ENCODE results near the gene XPR1. TPM values are rescaled to one million over a fixed set of nuclear protein-coding genes. Genes with fewer than 3 reads are reported as not detected.
"Not testable (repeated sequence)": the region's sequence is repeated elsewhere in the genome, so short reads cannot be mapped to it uniquely, and the experiment has no call there.

XPR1 gene
- total and polyA plus RNA-seq, 2 experiments from 2014 or later: 4.9 to 15.6 TPM

DNA sequence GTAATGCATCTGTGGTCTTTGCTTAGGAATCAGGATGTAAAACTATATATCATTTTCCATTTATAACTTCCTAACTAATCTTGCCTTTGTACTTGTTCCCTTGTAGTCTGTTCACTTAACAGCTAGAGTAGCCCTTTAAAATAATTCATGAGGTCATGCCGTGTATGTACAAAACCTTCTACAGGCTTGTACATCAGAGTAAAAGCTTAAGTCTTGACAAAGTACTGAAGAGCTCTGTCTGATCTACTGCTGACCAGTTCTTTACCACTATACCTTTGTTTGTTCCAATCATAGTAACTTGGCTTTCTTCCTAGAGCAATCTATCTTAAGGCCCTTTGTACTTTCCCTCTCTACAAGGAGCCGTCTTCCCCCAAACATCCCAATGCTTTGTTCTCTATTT, 190.1 kb downstream of the XPR1 start:
- no peaks in the 10 kb centered on the region for H4K20me1 ChIP-seq (ENCODE audit: insufficient read depth)
- no peaks in the 10 kb centered on the region for H3K27me3 ChIP-seq (replicated peaks; ENCODE audit: insufficient read depth)
- no peaks in the 10 kb centered on the region for H3K9me3 ChIP-seq (ENCODE audit: low read depth)
- no peaks in the 10 kb centered on the region for H3K36me3 ChIP-seq (ENCODE audit: low read depth)
- no peaks in the 10 kb centered on the region for H3K9me2 ChIP-seq (ENCODE audit: insufficient read depth)
- H3K27ac ChIP-seq: no peak overlapping the region
- in situ Hi-C loops (cut with MboI): no loop called here
- H3K4me3 ChIP-seq: no peak overlapping the region
- no peak overlapping the region for H2AFZ ChIP-seq
- H3K4me1 ChIP-seq (ENCODE audit: insufficient read depth): no peaks in the 10 kb centered on the region
- no peaks in the 10 kb centered on the region for H3F3A ChIP-seq (ENCODE audit: insufficient read depth)
- TF ChIP-seq EZH2phosphoT487 (IDR thresholded peaks at IDR 0.05; ENCODE audit: insufficient read depth, low read depth): no peak
- TF ChIP-seq EZH2 (IDR thresholded peaks at IDR 0.05; ENCODE audit: insufficient read depth, poor library complexity, severe bottlenecking): no peak
- no peaks in the 10 kb centered on the region for H3K79me2 ChIP-seq (ENCODE audit: insufficient read depth)
- no peak for DNase-seq
- H3K9ac ChIP-seq: no peak overlapping the region
- no peak overlapping the region for H3K4me2 ChIP-seq (ENCODE audit: unreplicated experiment)
- WGBS, 2 experiments (ENCODE audit: low coverage in 1 of 2, low lambda C conversion rate in 2 of 2, missing lambda C conversion rate in 2 of 2): 99 to 100% methylated on average over 2 of the region's 2 CpGs

DNA sequence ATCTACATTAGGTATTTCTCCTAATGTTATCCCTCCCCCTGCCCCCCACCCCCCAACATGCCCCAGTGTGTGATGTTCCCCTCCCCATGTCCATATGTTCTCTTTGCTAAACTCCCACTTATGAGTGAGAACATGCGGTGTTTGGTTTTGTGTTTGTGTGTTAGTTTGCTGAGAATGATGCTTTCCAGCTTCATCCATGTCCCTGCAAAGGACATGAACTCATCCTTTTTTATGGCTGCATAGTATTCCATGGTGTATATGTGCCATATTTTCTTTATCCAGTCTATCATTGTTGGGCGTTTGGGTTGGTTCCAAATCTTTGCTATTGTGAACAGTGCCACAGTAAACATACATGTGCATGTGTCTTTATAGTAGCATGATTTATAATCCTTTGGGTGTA, 199.7 kb downstream of the XPR1 start:
- H2AFZ ChIP-seq; in situ Hi-C loops (cut with MboI); H3K9ac ChIP-seq; H3K9me3 ChIP-seq (ENCODE audit: low read depth); H3K27ac ChIP-seq; H3K36me3 ChIP-seq (ENCODE audit: low read depth); H3K27me3 ChIP-seq (replicated peaks; ENCODE audit: insufficient read depth); H3K4me2 ChIP-seq (ENCODE audit: unreplicated experiment); H3K4me3 ChIP-seq; DNase-seq; H3F3A ChIP-seq (ENCODE audit: insufficient read depth); H3K4me1 ChIP-seq (ENCODE audit: insufficient read depth); H3K9me2 ChIP-seq (ENCODE audit: insufficient read depth); H4K20me1 ChIP-seq (ENCODE audit: insufficient read depth); H3K79me2 ChIP-seq (ENCODE audit: insufficient read depth): not testable (repeated sequence)
- 82 to 94% methylated on average over 2 of the region's 2 CpGs for WGBS, 2 experiments (ENCODE audit: low coverage in 1 of 2, low lambda C conversion rate in 2 of 2, missing lambda C conversion rate in 2 of 2)

DNA sequence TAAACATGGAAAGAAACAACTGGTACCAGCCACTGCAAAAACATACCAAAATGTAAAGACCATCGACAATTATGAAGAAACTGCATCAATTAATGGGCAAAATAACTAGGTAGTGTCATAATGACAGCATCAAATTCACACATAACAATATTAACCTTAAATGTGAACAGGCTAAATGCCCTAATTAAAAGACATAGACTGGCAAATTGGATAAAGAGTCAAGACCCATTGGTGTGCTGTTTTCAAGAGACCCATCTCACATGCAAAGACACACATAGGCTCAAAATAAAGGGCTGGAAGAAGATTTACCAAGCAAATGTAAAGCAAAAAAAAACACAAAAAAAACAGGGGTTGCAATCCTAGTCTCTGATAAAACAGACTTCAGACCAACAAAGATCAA, 201.4 kb downstream of the XPR1 start:
- H3K4me2 ChIP-seq (ENCODE audit: unreplicated experiment); H3K79me2 ChIP-seq (ENCODE audit: insufficient read depth); H3K36me3 ChIP-seq (ENCODE audit: low read depth); H2AFZ ChIP-seq; H3K27me3 ChIP-seq (replicated peaks; ENCODE audit: insufficient read depth); DNase-seq; H3K27ac ChIP-seq; H3F3A ChIP-seq (ENCODE audit: insufficient read depth); H3K9ac ChIP-seq; H3K4me1 ChIP-seq (ENCODE audit: insufficient read depth); H3K9me3 ChIP-seq (ENCODE audit: low read depth); H3K4me3 ChIP-seq; in situ Hi-C loops (cut with MboI); H4K20me1 ChIP-seq (ENCODE audit: insufficient read depth); H3K9me2 ChIP-seq (ENCODE audit: insufficient read depth): not testable (repeated sequence)
- WGBS, 2 experiments (ENCODE audit: low coverage in 1 of 2, low lambda C conversion rate in 2 of 2, missing lambda C conversion rate in 2 of 2): 89 to 91% methylated on average over 1 of the region's 1 CpG

DNA sequence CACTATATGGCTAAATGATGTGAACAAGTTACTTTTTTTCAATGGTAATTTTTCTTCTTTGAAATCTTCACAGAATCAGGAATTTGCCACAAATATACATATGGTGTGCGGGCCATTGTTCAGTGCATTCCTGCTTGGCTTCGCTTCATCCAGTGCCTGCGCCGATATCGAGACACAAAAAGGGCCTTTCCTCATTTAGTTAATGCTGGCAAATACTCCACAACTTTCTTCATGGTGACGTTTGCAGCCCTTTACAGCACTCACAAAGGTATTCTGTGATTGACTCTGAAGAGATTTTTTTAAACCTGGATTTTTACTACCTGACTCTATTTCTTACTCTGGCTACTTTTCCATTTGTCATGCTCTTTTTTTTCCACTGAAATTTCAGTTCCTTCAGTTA, 204.6 kb downstream of the XPR1 start:
- 99% methylated on average over 6 of the region's 6 CpGs for WGBS, 2 experiments (ENCODE audit: low coverage in 1 of 2, low lambda C conversion rate in 2 of 2, missing lambda C conversion rate in 2 of 2)
- in situ Hi-C loops (cut with MboI): no loop called here
- Histone ChIP-seq H3K9ac (no peak overlapping the region), H3K27ac (no peak overlapping the region), H3F3A (ENCODE audit: insufficient read depth) (no peaks in the 10 kb centered on the region), H3K4me3 (no peak overlapping the region), H3K9me3 (ENCODE audit: low read depth) (no peaks in the 10 kb centered on the region), H3K4me2 (ENCODE audit: unreplicated experiment) (no peak overlapping the region), H2AFZ (no peak overlapping the region), H3K27me3 (replicated peaks; ENCODE audit: insufficient read depth) (no peaks in the 10 kb centered on the region), H3K9me2 (ENCODE audit: insufficient read depth) (no peaks in the 10 kb centered on the region), H4K20me1 (ENCODE audit: insufficient read depth) (no peaks in the 10 kb centered on the region), H3K4me1 (ENCODE audit: insufficient read depth) (no peaks in the 10 kb centered on the region), H3K79me2 (ENCODE audit: insufficient read depth) (no peaks in the 10 kb centered on the region), H3K36me3 (ENCODE audit: low read depth) (peaks cover 8% of the 10 kb centered on the region; the same call in 1 of the 2 replicates)
- no peak for TF ChIP-seq EZH2 (IDR thresholded peaks at IDR 0.05; ENCODE audit: insufficient read depth, poor library complexity, severe bottlenecking)
- no peak for TF ChIP-seq EZH2phosphoT487 (IDR thresholded peaks at IDR 0.05; ENCODE audit: insufficient read depth, low read depth)
- no peak for DNase-seq

DNA sequence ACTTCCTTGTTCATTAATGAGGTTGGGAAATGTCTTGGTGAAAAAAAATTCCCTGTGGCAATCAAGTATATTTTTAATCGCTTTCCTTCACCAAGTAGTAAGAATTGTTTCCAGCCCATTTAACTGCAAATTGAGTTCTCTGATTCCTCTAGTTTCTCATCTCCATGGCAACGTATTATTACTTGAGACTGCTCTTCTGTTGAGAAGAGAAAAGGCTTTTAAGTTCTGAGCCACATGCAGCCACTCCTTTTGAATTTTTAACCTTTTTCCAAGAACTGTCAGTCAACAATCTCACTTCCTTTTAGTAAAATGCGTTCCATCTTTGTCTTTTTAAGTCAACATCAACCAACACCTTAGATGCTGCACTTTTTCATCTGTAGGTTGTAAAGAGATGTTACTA, 205.2 kb downstream of the XPR1 start:
- TF ChIP-seq EZH2 (IDR thresholded peaks at IDR 0.05; ENCODE audit: insufficient read depth, poor library complexity, severe bottlenecking) (no peak), EZH2phosphoT487 (IDR thresholded peaks at IDR 0.05; ENCODE audit: insufficient read depth, low read depth) (no peak)
- H2AFZ ChIP-seq: no peak overlapping the region
- H3K79me2 ChIP-seq (ENCODE audit: insufficient read depth): no peaks in the 10 kb centered on the region
- H4K20me1 ChIP-seq (ENCODE audit: insufficient read depth): no peaks in the 10 kb centered on the region
- no peaks in the 10 kb centered on the region for H3K9me3 ChIP-seq (ENCODE audit: low read depth)
- H3K36me3 ChIP-seq (ENCODE audit: low read depth): peaks cover 8% of the 10 kb centered on the region; the same call in 1 of the 2 replicates
- H3K4me1 ChIP-seq (ENCODE audit: insufficient read depth): peaks cover 6% of the 10 kb centered on the region
- no peak overlapping the region for H3K9ac ChIP-seq
- H3K27me3 ChIP-seq (replicated peaks; ENCODE audit: insufficient read depth): no peaks in the 10 kb centered on the region
- no peaks in the 10 kb centered on the region for H3F3A ChIP-seq (ENCODE audit: insufficient read depth)
- H3K9me2 ChIP-seq (ENCODE audit: insufficient read depth): no peaks in the 10 kb centered on the region
- no peak overlapping the region for H3K27ac ChIP-seq
- WGBS, 2 experiments (ENCODE audit: low coverage in 1 of 2, low lambda C conversion rate in 2 of 2, missing lambda C conversion rate in 2 of 2): 74 to 82% methylated on average over 3 of the region's 3 CpGs
- in situ Hi-C loops (cut with MboI): no loop called here
- H3K4me3 ChIP-seq: no peak overlapping the region
- no peak for DNase-seq
- H3K4me2 ChIP-seq (ENCODE audit: unreplicated experiment): no peak overlapping the region

Data from GM23248 (cell line).